Loucy (cell line): ENCODE data around the gene LLGL2.

ENCODE experiments used
- H2AFZ ChIP-seq: fragments of 200-600 bp; sonication (generic); 2 replicates; pipeline ENCODE4 v1.6.0; 2016; ENCODE audit warnings: antibody characterized with exemption, mild to moderate bottlenecking, low read length, moderate library complexity
- H3F3A ChIP-seq: fragments of 200-600 bp; 2 replicates; pipeline ENCODE4 v1.6.0; 2016; ENCODE audit warnings: antibody characterized with exemption, low read depth, mild to moderate bottlenecking
- H3K27me3 ChIP-seq: fragments of 200-600 bp; sonication (generic); 2 replicates; pipeline ENCODE4 v1.6.1; 2014; ENCODE audit warnings: low read length, mild to moderate bottlenecking; ENCODE audit not compliant: insufficient read depth, poor library complexity, severe bottlenecking
- H3K36me3 ChIP-seq: fragments of 200-600 bp; sonication (generic); 2 replicates; pipeline ENCODE4 v1.6.1; 2016; ENCODE audit warnings: low read length; ENCODE audit not compliant: insufficient read depth
- H3K4me1 ChIP-seq: fragments of 200-600 bp; sonication (generic); 2 replicates; pipeline ENCODE4 v1.5.1; 2014; ENCODE audit warnings: low read length, mild to moderate bottlenecking; ENCODE audit not compliant: insufficient read depth, poor library complexity, severe bottlenecking
- H3K4me2 ChIP-seq: fragments of 200-600 bp; sonication (generic); 2 replicates; pipeline ENCODE4 v1.6.0; 2014; ENCODE audit warnings: antibody characterized with exemption, low read length, low read depth, mild to moderate bottlenecking; ENCODE audit not compliant: poor library complexity, severe bottlenecking
- H3K4me3 ChIP-seq: fragments of 200-600 bp; sonication (generic); 2 replicates; pipeline ENCODE4 v1.5.1; 2014; ENCODE audit warnings: low read length, mild to moderate bottlenecking, mixed read lengths; ENCODE audit not compliant: poor library complexity, severe bottlenecking
- H3K79me2 ChIP-seq: fragments of 200-600 bp; sonication (generic); 2 replicates; pipeline ENCODE4 v1.6.1; 2014; ENCODE audit warnings: low read length; ENCODE audit not compliant: insufficient read depth
- H3K9ac ChIP-seq: fragments of 200-600 bp; sonication (generic); 2 replicates; pipeline ENCODE4 v1.6.0; 2014; ENCODE audit warnings: mild to moderate bottlenecking, low read depth, low read length, moderate library complexity; ENCODE audit not compliant: poor library complexity, severe bottlenecking
- H3K9me2 ChIP-seq: fragments of 200-600 bp; sonication (generic); replicated peaks from 2 replicates; pipeline ENCODE4 v1.6.1; 2016; ENCODE audit warnings: low read depth, low read length, mixed read lengths
- H3K9me3 ChIP-seq: fragments of 200-600 bp; sonication (generic); 2 replicates; pipeline ENCODE4 v1.6.1; 2014; ENCODE audit warnings: mild to moderate bottlenecking, antibody characterized with exemption, low read length, low read depth; ENCODE audit not compliant: insufficient read depth
- H4K20me1 ChIP-seq: fragments of 200-600 bp; sonication (generic); 2 replicates; pipeline ENCODE4 v1.6.0; 2014; ENCODE audit warnings: antibody characterized with exemption, low read length, mild to moderate bottlenecking; ENCODE audit not compliant: insufficient read depth, poor library complexity, severe bottlenecking
- CTCF ChIP-seq: fragments of 200-600 bp; sonication (generic); conservative IDR thresholded peaks from 2 replicates; pipeline ENCODE4 v1.5.1; 2014; ENCODE audit warnings: mild to moderate bottlenecking, antibody characterized with exemption, low read length
- EZH2phosphoT487 ChIP-seq: fragments of 200-600 bp; IDR thresholded peaks from 2 replicates; pipeline ENCODE4 v1.6.1; 2018; ENCODE audit warnings: antibody characterized with exemption, mild to moderate bottlenecking, moderate library complexity, borderline replicate concordance

The LLGL2 gene

GRCh38 chr17:75589919-75590303, 64.4 kb downstream of the LLGL2 start:
- peaks cover 9% of the 10 kb centered on the region; the same call in 1 of the 2 replicates for H3K79me2 ChIP-seq
- H3K9ac ChIP-seq: peak overlapping the region; percentile 69
- H3F3A ChIP-seq: no peaks in the 10 kb centered on the region
- peaks cover 12% of the 10 kb centered on the region for H3K4me1 ChIP-seq
- TF ChIP-seq CTCF: no peak
- TF ChIP-seq EZH2phosphoT487: no peak
- no peaks in the 10 kb centered on the region for H3K36me3 ChIP-seq
- peak overlapping the region; percentile 73 for H3K4me3 ChIP-seq
- H3K9me2 ChIP-seq: no peaks in the 10 kb centered on the region
- H3K4me2 ChIP-seq: peak overlapping the region; percentile 70
- H2AFZ ChIP-seq: no peak overlapping the region
- no peaks in the 10 kb centered on the region for H3K9me3 ChIP-seq
- peaks cover 4% of the 10 kb centered on the region for H4K20me1 ChIP-seq
- no peaks in the 10 kb centered on the region for H3K27me3 ChIP-seq

GRCh38 chr17:75590314-75590761, 64.8 kb downstream of the LLGL2 start:
- H4K20me1 ChIP-seq: peaks cover 4% of the 10 kb centered on the region
- peak overlapping the region; percentile 70 for H3K4me2 ChIP-seq
- no peaks in the 10 kb centered on the region for H3K36me3 ChIP-seq

GRCh38 chr17:75590849-75591721, 65.6 kb downstream of the LLGL2 start:
- H2AFZ ChIP-seq: no peak overlapping the region
- TF ChIP-seq EZH2phosphoT487 (no peak), CTCF (no peak)
- H3K9me3 ChIP-seq: no peaks in the 10 kb centered on the region

More at GRCh38 chr17:75590314-75590761, 64.8 kb downstream of the LLGL2 start:
- TF ChIP-seq CTCF (no peak), EZH2phosphoT487 (no peak)
- no peaks in the 10 kb centered on the region for H3K9me2 ChIP-seq
- peaks cover 12% of the 10 kb centered on the region for H3K4me1 ChIP-seq
- H3K79me2 ChIP-seq: peaks cover 9% of the 10 kb centered on the region; the same call in 1 of the 2 replicates
- H3K9me3 ChIP-seq: no peaks in the 10 kb centered on the region
- H2AFZ ChIP-seq: no peak overlapping the region
- H3K4me3 ChIP-seq: peak overlapping the region; percentile 73
- peak overlapping the region; percentile 69 for H3K9ac ChIP-seq
- no peaks in the 10 kb centered on the region for H3F3A ChIP-seq
- no peaks in the 10 kb centered on the region for H3K27me3 ChIP-seq

More at GRCh38 chr17:75590849-75591721, 65.6 kb downstream of the LLGL2 start:
- H3K4me3 ChIP-seq: no peak overlapping the region
- no peaks in the 10 kb centered on the region for H3K9me2 ChIP-seq
- peaks cover 9% of the 10 kb centered on the region; the same call in 1 of the 2 replicates for H3K79me2 ChIP-seq
- no peaks in the 10 kb centered on the region for H3F3A ChIP-seq
- H3K36me3 ChIP-seq: no peaks in the 10 kb centered on the region
- peaks cover 4% of the 10 kb centered on the region for H4K20me1 ChIP-seq
- H3K27me3 ChIP-seq: no peaks in the 10 kb centered on the region
- no peak overlapping the region for H3K4me2 ChIP-seq
- peaks cover 12% of the 10 kb centered on the region for H3K4me1 ChIP-seq
- no peak overlapping the region for H3K9ac ChIP-seq
